Stimulated activated CD4-positive, alpha-beta T cell treated with anti-CD3 and anti-CD28 coated beads, Interleukin-1b, Interleukin-23, amount 100 ng/mL, for 4 hours (primary cell): ENCODE results near the gene AP5B1.
"Not testable (repeated sequence)": the region's sequence is repeated elsewhere in the genome, so short reads cannot be mapped to it uniquely, and the experiment has no call there.

ENCODE experiments used
- DNase-seq, 2 donors: peaks; one replicate each; pipeline ENCODE4 v3.0.0-alpha.2; 2020; ENCODE audit warnings: low read depth in 2 of 2

Gene AP5B1

DNA sequence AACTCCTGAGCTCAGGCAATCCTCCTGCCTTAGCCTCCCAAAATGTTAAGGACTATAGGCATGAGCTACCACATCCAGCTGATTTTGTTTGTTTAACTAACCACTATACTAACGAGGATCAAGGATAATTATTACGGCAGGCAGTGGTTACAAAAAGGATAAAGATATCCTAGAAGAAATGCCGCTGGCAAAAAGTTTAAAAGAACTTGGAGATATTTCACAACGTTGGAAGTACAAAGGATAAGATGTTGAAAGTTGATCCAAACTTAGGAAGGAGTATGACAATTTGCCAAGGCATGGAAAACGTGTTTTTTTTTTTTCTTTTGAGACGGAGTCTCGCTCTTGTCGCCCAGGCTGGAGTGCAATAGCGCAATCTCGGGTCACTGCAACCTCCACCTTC lies 13.4 kb downstream of the AP5B1 start:
- DNase-seq = no peak

DNA sequence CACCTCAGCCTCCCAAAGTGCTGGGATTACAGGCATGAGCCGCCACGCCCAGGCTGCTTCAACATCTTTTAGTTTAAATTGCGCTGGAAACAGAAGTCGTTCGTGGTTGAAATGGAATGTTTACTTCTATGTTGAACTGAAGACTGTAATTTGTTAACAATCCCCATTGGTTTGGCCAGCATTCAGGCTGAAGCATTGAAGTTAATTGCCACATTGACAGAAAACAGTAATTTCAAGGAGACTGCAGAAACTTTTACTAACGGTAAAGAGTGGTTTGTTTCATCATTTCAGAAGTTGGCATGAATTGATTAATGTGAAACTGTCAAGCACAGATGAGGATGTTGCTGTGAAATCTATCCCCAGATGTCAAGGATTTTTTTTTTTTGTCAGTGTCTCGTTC lies 14.2 kb downstream of the AP5B1 start:
- no peak for DNase-seq

DNA sequence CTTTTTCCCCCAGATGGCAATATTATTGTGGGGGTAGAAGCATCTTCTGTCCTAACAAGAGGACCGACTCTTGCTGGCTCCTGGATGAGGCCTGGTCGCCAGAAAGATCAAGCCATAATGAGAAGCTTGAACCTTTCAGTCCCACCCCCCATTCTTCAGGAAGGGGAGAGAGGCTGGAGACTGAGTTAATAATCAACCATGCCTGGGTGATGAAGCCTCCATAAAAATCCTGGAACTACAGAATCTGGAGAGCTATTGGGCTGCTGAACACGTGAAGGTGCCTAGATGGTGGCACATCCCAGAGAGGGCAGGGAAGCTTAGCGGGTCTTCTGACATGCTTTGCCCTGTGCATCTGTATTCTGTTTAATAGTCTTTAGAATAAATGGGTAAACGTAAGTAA lies 16.3 kb downstream of the AP5B1 start:
- no peak for DNase-seq

DNA sequence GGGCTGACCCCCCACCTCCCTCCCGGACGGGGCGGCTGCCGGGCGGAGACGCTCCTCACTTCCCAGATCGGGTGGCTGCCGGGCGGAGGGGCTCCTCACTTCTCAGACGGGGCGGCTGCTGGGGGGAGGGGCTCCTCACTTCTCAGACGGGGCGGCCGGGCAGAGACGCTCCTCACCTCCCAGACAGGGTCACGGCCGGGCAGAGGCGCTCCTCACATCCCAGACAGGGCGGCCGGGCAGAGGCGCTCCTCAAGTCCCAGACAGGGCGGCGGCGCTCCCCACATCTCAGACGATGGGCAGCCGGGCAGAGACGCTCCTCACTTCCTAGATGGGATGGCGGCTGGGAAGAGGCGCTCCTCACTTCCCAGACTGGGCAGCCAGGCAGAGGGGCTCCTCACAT lies 18.0 kb downstream of the AP5B1 start:
- not testable (repeated sequence) for DNase-seq

DNA sequence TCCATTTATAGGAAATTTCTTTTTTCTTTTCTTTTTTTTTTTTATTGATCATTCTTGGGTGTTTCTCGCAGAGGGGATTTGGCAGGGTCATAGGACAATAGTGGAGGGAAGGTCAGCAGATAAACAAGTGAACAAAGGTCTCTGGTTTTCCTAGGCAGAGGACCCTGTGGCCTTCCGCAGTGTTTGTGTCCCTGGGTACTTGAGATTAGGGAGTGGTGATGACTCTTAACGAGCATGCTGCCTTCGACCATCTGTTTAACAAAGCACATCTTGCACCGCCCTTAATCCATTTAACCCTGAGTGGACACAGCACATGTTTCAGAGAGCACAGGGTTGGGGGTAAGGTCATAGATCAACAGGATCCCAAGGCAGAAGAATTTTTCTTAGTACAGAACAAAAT lies 18.6 kb downstream of the AP5B1 start:
- not testable (repeated sequence) for DNase-seq

DNA sequence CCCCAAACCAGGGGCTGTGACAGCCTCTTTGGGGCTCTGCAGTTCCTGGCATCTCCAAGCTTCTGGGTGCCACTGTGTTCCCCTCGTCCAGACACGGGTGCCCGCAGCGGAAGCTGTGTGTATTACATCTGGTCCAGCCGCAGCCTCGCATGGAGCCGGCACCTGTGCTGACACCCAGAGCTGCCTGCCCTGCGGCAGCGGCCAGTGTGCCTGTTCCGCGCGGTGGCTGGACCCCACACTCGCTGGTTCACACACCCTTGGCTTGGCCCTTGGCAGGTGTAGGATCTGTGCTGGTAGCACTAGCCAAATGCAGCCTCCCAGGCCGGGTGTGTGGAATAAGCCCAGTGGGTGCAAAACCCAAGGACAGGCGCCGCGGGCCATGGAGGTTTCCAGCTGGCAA lies 35.7 kb downstream of the AP5B1 start:
- DNase-seq = no peak

DNA sequence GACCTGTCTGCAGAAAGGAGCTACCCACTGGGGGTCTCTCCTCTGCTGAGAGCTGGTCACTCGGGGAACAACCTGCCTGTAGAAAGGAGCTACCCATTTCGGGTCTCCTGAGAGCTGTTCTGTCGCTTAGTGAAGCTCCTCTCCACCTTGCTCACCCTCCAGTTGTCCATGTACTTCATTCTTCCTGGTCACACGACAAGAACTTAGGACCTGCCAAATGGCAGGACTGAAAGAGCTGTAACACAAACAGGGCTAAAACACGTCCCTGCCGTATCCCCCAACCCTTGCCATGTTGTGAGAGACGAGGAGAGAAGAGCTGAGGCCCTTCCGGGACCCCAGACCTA lies 36.1 kb downstream of the AP5B1 start:
- DNase-seq = no peak

DNA sequence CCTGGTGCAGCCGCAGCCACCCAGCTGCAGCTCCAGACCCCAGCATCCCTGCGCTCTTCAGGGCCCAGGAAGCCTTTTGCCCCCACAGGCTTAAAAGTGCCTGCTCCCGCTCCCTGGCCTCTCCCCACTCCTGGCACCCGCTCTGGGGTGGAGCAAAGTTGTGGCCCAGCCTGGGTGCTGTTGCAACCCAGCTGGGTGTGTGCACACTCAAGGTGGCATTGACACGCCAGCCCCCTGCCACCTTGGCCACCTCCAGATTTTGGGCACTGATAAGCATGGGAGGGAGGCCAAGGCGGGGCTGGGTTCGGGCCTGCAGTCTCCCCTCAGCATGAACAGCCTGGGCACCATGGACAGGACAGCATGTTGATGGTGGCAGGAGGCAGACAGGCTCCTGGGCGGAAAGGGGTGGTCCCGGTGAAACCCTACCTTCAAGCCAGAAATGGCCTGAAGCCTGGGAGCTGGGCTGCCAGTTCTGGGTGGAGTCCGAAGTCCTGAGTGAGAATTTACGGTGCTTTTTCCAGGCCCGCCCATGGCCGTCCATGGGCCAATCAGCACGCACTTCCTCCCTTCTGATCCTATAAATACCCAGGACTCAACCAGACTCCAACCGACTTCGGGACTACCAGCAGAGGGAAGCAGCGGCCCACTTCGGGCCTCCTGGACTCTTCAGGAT lies 36.6 kb downstream of the AP5B1 start:
- no peak for DNase-seq

DNA sequence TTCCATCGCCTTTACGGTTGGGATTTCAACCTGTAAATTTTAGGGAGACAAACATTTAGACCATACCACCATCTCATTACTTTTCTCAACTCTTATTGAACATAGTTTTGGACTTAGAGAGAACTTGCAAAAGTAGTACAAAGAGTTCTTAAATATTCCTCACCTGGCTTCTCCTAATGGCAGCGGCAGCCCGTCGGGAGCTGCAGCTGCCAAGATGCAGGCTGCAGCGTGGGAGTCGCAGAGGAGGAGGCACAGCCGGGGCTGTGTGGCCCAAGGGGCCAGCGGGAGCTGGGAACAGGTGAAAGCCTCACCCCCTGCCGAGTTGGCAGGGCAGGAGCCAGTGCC lies 37.1 kb downstream of the AP5B1 start:
- DNase-seq = no peak

DNA sequence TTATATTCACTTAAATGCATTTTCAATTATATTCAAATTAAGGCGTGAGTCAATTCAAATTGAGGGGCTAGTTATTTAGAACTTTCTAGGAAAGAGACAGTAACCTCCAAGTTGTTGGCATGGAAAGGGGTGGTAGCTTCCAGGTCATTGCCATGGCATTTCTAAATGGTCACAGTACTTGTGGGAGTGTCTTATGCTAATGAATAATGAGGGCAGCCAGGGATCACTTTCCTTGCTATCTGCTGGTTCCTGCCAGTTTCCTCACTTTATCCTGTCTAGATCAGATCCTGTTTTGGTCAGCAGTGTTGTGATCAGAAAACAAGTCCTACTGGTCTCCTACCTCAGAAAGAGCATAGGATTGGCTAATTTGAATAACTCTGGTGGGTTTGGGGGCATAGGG lies 38.4 kb downstream of the AP5B1 start:
- DNase-seq = no peak

DNA sequence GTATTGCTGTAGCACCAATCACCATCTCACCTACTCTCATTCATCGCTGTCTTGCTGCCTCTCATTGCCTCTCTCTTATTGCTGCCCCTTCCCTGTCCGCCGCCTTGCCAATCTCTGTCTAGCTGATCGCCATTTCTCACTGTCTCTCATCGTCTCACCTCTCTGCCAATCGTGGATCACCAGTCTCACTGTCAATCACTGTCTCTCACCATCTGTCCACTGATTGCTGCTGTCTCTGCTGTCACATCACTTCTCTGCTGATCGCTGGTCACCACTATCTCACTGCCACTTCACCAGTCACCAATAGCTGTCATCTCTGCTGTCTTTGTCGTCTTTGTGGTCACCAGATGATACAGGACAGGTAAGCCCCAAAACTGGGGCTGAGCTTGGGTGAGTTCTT lies 39.6 kb downstream of the AP5B1 start:
- no peak for DNase-seq

DNA sequence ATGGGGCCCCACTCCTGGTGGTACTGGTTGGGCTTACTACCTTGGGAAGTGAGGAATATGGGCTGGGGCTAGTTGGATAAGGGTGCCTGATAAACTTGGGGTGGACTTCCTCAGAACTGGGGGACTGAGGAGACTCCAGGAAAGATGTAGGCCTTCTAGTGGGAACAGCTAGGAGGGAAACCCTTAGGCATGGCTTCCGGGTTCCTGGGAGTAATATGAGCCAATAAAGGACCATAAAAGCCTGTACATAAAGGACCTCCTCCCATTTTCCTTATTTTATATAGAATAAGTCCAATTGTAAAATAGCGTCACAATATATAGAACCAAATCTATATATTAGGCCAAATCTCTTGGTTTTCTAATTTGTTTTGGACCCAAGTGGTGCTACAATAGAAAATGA lies 41.8 kb downstream of the AP5B1 start:
- no peak for DNase-seq

DNA sequence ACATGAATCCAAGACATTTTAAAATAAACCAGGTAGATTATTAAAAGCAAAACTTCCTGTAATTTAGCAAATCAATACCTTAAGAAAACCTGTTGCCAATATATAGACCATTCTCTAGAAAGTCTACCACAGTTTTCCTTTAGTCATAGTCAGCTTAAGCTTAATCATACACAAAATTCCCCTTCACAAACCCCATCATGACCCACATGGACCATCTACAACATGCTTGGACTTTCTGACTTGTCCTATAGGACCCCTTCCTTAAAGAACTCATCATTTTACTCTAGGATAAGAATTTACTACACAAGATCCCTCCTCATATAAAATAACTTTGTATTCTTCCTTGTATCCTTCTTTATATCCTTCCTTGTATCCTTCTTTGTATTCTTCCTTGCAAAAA lies 44.0 kb downstream of the AP5B1 start:
- no peak for DNase-seq

DNA sequence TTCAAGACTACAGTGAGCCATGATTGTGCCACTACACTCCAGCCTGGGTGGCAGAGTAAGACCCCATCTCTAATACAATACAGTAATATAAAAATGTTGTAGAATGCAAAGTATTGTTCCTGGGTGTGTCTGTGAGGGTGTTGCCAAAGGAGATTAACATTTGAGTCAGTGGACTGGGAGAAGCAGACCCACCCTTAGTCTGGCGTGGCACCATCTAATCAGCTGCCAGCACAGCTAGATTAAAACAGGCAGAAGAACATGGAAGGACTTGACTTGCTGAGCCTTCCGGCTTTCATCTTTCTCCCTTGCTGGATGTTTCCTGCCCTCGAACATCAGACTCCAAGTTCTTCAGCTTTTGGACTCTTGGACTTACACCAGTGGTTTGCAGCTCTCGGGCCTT lies 45.7 kb downstream of the AP5B1 start:
- DNase-seq = not testable (repeated sequence)

DNA sequence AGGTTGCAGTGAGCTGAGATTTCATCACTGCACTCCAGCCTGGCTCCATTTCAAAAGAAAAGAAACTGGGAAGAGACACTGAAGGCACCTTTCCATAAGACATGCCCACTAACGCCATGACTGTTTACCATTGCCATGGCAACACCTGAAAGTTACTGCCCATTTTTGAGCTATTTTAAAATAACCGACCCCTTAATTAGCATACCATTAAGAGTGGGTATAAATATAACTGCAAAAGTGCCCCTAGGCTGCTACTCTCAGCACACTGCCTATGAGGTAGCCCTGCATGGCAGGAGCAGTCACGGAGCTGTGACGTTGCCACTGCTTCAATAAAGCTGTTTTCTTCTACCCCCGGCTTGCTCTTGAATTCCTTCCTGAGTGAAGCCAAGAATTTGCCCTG lies 50.3 kb downstream of the AP5B1 start:
- no peak for DNase-seq

DNA sequence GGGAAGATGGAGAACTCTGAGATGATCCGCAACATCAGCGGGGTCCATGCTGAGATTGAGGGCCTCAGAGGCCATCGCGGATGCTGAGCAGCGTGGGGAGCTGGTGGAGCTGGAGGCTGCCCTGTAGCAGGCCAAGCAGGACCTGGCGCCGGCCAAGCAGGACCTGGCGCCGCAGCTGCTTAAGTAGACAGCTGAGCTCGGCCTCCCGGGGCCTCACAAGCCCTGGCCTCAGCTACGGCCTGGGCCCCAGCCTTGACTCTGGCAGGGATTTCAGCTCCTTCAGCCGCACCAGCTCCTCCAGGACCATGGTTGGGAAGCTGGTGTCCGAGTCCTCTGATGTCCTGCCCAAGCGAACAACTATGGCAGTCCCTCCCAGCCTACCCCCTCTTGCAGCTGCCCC lies 52.9 kb downstream of the AP5B1 start:
- DNase-seq = no peak

DNA sequence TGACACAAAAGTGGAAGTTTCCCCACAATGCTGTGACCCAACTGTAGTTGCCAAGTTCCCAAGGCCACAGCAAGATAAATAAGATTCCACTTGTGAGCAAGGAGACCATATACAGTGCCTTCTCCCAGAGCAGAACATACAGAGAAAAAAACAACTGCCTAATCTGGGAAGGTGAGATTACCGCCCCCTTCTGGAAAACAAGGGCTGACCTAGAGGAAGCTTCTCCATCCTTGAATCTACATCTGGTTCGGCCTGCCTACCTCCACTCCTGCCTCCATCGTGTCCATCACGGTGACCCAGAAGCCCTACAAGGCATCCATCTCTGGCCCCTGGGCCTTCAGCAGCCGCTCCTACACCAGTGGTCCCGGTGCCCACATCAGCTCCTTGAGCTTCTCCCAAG lies 54.1 kb downstream of the AP5B1 start:
- no peak for DNase-seq
